ENCODE data around the gene ZNF653.

The ZNF653 gene

GRCh38 chr19:11513946-11514345 lies 8.3 kb upstream of the ZNF653 start:
- DNase-seq, result no peak

- DNase-seq, result no peak
Measured at GRCh38 chr19:11510444-11510843, 4.8 kb upstream of the ZNF653 start.

GRCh38 chr19:11507370-11508078 lies 1.9 kb upstream of the ZNF653 start:
- DNase-seq, result no peak

GRCh38 chr19:11506967-11507366 lies 1.3 kb upstream of the ZNF653 start:
- no peak for DNase-seq

GRCh38 chr19:11506101-11506555 lies 489 bp upstream of the ZNF653 start:
- DNase-seq, result no peak

- DNase-seq, result peak; percentile 97
Measured at GRCh38 chr19:11505032-11505503, 571 bp downstream of the ZNF653 start.

- no peak for DNase-seq
Measured at GRCh38 chr19:11504502-11505031, 1.1 kb downstream of the ZNF653 start.

- DNase-seq, result no peak
Measured at GRCh38 chr19:11499890-11500420, 5.7 kb downstream of the ZNF653 start.

- no peak for DNase-seq
Measured at GRCh38 chr19:11499220-11499726, 6.4 kb downstream of the ZNF653 start.

GRCh38 chr19:11496391-11497163 lies 9.1 kb downstream of the ZNF653 start:
- peak; percentile 64 for DNase-seq

GRCh38 chr19:11495885-11496284 lies 9.8 kb downstream of the ZNF653 start:
- DNase-seq, result no peak

- DNase-seq, result no peak
Measured at GRCh38 chr19:11495481-11495880, 10.2 kb downstream of the ZNF653 start.

- DNase-seq, result no peak
Measured at GRCh38 chr19:11494634-11495285, 10.9 kb downstream of the ZNF653 start.

GRCh38 chr19:11489378-11489777 lies 16.3 kb downstream of the ZNF653 start:
- no peak for DNase-seq

GRCh38 chr19:11486661-11487503 lies 18.8 kb downstream of the ZNF653 start:
- DNase-seq, result no peak

GRCh38 chr19:11485245-11485837 lies 20.3 kb downstream of the ZNF653 start:
- DNase-seq, result no peak

- no peak for DNase-seq
Measured at GRCh38 chr19:11483366-11484111, 22.1 kb downstream of the ZNF653 start.

- DNase-seq, result peak; percentile 85
Measured at GRCh38 chr19:11482384-11483050, 23.1 kb downstream of the ZNF653 start.

- DNase-seq, result peak; percentile 75
Measured at GRCh38 chr19:11481534-11482383, 23.9 kb downstream of the ZNF653 start.
